Measurements from ENCODE around the gene SMARCD1. TPM values are rescaled to one million over a fixed set of nuclear protein-coding genes. Genes with fewer than 3 reads are reported as not detected.
A peak's percentile ranks its signal among the peaks of the same experiment; 100 is the strongest.

Gene SMARCD1
- total and polyA plus RNA-seq, 9 of the 15 experiments (the other 6 are each of a cell fraction or from before 2014, with no cell fraction given): 0.86 to 91.7 (median 48.0) TPM

GRCh38 chr12:50069539-50069938 lies 15.6 kb upstream of the SMARCD1 start:
- H3K9me1 ChIP-seq (ENCODE audit: control insufficient read depth, insufficient read depth, low read length): peaks cover 4% of the 10 kb centered on the region
- no peak for FAIRE-seq
- no peak for TF ChIP-seq ZNF384 (IDR thresholded peaks at IDR 0.05; ENCODE audit: low read depth, low read length)
- peak; percentile 63 for TF ChIP-seq ZNF316 (IDR thresholded peaks at IDR 0.05)
- no peak for TF ChIP-seq ZC3H8 (IDR thresholded peaks at IDR 0.05)
- no peak for TF ChIP-seq SMARCB1 (IDR thresholded peaks at IDR 0.05; ENCODE audit: insufficient read length, low read depth)
- no peak for TF ChIP-seq ELK1 (CRISPR knock-in tag; IDR thresholded peaks at IDR 0.05)
- TF ChIP-seq POLR3G (IDR thresholded peaks at IDR 0.05; ENCODE audit: extremely low read depth, insufficient read length, insufficient replicate concordance): no peak
- H3K27ac ChIP-seq (ENCODE audit: extremely low read depth, low read depth, low read length): no peak overlapping the region
- H2AFZ ChIP-seq (ENCODE audit: low read depth, low read length): no peak overlapping the region
- intact Hi-C loops (cut with micrococcal nuclease) (no loop called here), in situ Hi-C loops (cut with MboI) (loop anchor here (5.0 kb wide), 2 partner anchors 97 to 202 kb away; partner anchors contain the start of gene AQP6)
- no peaks in the 10 kb centered on the region for H4K20me1 ChIP-seq (replicated peaks; ENCODE audit: control insufficient read depth, insufficient read depth, low read length)
- peaks cover 22 to 25% of the 10 kb centered on the region in 2 experiments; a peak in 4 of 5 replicates for H3K4me1 ChIP-seq (replicated peaks in 1 of 2; ENCODE audit: control insufficient read depth in 2 of 2, insufficient read depth in 2 of 2, low read length in 2 of 2)
- H3K27me3 ChIP-seq (ENCODE audit: control insufficient read depth in 2 of 2, insufficient read depth in 2 of 2, low read length in 2 of 2): peaks cover 3 to 23% of the 10 kb centered on the region in 2 experiments; a peak in 4 of 5 replicates
- POLR2A ChIA-PET: interaction anchor here (1.6 kb wide), 1 partner anchor 44 kb away, joined by 6 read pairs; the partner anchor contains the start of gene RACGAP1
- H3K9ac ChIP-seq (ENCODE audit: insufficient read depth in 1 of 2, low read depth in 2 of 2, low read length in 2 of 2): no peak overlapping the region
- CTCF ChIA-PET (ENCODE audit: low intra/inter-chr PET ratio): interaction anchor here (0.6 to 3.2 kb wide), 4 partner anchors 30 to 561 kb away, joined by 3 to 43 read pairs (median 14); no protein-coding TSS in a partner anchor
- H3K4me3 ChIP-seq: no peak overlapping the region
- H3K79me2 ChIP-seq (ENCODE audit: control insufficient read depth, insufficient read depth, low read length): no peaks in the 10 kb centered on the region
- H3K36me3 ChIP-seq (ENCODE audit: control insufficient read depth, insufficient read depth, low read length): no peaks in the 10 kb centered on the region
- no peak for ATAC-seq
- 60% methylated on average over 3 of the region's 3 CpGs for WGBS (ENCODE audit: insufficient coverage, low coverage, missing lambda C conversion rate)
- H3K9me3 ChIP-seq (replicated peaks; ENCODE audit: control insufficient read depth, insufficient read depth, low read depth, low read length): no peaks in the 10 kb centered on the region
- no peak overlapping the region for H3K4me2 ChIP-seq (ENCODE audit: insufficient read depth, low read length)
- DNase-seq (ENCODE audit: extremely low read depth in 1 of 4, low spot score in 3 of 4): no peak
- BruUV-seq (replicated peaks): no TSS peak

Measured in K562 (cell line).